Activated CD8-positive, alpha-beta memory T cell treated with anti-CD3 and anti-CD28 coated beads, Interleukin-2, amount 50 U/mL, for 24 hours (primary cell): Measurements from ENCODE around the gene ZNF581.

Experiments used
- DNase-seq: peaks from one replicate; pipeline ENCODE4 v3.0.0-alpha.2; 2020; ENCODE audit errors: extremely low read depth

ZNF581 gene

DNA sequence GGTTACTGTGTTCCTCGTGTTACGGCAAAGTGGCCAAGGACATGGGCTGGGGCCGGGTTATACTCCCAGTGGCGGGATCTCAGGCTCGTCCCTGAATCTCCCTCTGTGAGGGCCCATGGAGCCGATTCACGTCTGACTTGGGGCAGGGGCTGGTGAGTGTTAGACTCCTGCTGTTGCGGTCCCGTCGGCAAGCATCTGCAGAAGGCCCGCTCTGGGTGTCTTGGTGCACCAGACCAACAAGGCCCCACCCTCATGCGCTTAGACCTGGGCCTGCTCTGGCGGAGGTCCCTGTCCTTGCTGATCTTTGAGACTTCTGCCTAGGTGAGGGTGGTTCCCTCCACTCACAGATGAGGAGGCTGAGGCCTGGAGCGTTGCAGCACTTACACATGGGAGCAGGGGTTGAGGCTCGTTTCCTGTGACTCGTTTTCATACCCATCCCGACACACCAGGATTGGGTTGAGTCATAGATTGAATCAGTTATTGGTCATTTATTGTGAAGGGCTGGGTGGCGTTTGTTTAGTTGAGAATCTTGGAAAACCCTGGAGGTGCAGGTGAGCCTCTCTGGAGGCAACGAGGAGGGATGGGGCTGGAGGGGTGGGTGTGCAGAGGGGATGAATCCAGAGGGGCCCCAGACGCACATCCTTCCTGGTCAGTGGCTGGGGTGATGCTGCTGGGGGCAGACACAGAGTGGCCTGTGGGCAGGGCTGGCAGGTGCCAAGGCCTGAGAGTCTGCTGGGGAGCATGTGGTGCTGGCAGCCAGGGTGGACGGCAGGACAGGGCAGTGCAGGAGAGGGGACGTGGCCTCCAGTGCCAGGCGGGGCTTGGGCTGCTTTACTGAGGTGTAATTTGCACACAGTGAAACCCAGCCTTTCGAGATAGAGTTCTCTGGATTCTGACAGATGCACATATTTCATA lies 36.2 kb downstream of the ZNF581 start:
- no peak for DNase-seq

DNA sequence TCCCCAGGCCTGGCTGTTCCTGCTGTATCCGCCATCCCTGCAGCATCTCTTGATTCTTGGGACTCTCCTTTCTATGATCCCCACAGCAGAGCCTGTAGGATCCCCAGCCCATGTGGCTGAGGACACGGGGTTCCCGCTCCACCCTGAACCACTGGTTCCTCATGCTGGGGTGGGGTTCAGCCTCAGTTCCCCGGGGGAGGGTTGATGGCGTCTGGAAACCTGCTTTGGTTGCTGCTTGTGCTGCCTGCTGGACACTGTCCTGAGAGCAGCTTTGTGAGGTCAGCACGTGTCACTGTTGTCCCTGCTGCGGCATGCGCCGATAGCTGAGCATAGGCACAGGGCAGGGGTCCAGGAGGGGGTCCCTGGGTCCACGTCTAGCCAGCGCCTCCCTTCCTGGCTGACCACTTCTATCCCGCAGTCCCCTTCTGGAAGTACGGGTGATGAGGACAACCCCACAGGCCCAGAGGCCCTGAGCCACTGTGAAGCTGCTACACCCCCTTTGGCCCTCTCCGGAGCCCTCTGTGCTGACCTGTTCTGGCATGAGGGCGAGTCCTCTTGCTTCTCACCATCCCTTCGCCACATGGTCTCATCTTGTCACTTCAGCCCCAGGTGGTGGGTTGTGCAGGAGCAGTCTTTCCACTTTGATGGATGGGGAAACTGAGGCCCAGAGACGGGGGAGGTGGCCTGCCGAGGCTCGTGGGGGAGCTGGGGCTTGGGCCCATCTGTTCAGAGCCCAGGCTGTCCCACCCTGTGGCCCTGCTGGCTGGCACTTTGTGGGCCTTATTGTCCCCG lies 37.1 kb downstream of the ZNF581 start:
- DNase-seq: no peak

DNA sequence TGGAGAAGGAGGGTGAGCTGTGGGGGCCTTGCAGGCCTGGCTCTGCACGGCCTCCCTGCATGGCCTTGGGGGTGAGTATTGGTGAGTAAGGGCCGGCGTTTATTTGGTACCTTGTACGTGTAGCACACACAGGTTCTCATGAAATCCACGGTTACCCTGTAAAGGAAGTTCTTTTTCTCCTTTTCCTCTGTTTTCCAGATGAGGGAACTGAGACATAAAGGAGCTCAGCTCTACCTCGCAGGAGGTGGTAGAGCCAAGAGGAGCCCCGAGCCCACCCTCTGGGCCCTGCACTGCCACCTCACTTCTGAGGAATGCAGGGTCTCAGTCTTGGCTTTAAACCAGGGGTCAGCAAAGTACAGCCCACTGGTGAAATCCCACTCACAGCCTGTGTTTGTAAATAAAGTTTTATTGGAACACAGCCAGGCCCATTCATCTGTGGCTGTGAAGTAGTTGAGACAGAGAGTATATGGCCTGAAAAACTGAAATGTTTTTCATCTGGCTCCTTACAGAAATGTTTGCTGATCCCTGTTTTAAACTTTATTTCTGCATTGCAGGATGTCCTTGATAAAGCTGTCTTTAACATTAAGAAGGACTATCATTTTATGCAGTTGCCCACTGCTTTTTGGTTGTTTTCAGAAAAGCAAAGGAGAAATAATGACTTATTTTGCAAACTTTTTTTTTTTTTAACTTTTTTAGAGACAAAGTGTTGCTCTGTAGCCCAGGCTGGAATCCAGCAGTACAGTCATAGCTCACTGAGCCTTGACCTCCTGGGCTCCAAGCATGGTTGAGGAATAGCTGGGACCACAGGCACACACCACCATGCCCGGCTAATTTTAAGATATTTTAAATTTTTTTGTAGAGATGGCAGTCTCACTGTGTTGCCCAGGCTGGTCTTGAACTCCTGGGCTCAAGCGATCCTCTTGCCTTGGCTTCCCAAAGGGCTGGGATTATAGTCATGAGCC lies 38.0 kb downstream of the ZNF581 start:
- no peak for DNase-seq

- DNase-seq: no peak
Observed at GRCh38 chr19:55683449-55684261, 40.2 kb downstream of the ZNF581 start.

DNA sequence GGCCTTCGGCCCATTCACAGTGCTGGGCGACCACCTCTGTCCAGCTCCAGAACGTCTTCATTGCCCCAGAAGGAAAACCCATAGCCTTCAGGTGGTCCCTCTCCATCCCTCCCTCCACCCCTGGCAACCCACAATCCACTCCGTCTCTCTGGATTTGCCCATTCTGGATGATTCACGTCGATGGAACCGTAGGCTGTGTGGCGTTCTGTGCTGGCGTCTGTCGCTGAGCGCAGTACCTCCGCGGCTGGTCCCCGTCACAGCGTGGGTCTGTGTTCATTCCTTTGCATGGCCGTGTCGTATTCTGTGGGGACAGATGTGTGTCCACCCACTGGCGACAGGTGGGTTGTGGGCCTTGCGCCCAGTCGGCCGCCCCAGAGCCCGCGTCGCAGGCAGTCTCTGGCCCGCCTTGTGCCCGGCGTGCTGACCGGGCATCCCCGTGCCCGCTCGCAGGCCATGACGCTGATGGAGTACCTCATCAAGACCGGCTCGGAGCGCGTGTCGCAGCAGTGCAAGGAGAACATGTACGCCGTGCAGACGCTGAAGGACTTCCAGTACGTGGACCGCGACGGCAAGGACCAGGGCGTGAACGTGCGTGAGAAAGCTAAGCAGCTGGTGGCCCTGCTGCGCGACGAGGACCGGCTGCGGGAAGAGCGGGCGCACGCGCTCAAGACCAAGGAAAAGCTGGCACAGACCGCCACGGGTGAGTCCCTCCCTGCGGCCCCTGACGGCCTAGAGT lies 41.7 kb downstream of the ZNF581 start:
- DNase-seq: no peak

DNA sequence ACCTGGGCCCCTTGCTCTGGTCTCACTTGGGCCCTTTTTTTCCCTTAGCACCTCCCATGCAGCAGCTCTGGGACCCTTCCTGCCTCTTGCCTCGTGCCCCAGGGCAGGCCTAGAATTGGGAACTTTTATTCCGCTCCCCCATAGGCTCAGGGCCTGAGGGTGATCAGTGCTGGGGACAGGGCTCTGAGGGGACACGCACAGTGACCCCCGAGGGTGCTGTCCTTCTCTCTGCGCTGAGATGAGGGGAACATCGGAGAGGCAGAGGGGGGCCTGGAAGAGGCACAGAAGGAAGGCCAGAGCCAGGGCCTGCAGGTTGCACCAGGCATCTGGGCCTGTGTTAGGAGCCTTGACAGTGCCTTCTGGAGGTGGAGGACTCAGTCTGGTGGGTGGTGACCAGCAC lies 42.3 kb downstream of the ZNF581 start:
- no peak for DNase-seq

- no peak for DNase-seq
Observed at GRCh38 chr19:55686311-55687050, 43.0 kb downstream of the ZNF581 start.

GRCh38 chr19:55687281-55688201 lies 44.1 kb downstream of the ZNF581 start:
- no peak for DNase-seq

DNA sequence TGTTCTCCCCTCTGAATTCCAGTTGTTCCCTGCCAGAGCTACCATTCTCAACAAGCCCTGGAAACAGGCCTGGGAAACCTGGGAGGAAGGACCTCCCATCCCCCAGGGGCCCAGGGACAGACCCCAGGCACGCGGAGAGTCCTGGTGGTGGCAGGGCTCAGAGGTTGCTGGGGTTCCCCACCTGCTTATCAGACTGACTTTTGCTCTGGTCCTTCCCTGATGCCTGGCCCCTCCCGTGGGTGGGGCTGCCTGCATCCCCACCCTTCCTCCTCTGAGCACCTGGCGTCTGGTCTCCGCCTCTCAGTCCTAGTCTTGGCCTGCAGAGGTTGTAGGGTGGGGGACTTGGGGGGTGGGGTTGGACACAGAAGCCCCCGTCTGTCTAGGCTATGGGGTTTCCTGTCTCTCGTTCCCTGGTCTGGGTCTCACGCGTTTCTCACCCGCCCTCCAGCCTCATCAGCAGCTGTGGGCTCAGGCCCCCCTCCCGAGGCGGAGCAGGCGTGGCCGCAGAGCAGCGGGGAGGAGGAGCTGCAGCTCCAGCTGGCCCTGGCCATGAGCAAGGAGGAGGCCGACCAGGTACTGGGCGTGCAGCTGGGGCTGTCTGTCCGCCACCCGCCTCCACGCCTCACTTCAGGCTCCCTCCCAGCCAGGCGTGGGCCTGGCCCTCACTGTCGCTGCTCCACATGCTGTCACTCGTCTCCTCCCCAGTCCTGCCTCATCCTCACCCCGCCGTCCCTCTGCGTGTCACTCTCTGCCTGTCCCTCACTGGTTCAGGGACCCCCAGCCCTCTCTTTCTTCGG lies 45.2 kb downstream of the ZNF581 start:
- DNase-seq: no peak

DNA sequence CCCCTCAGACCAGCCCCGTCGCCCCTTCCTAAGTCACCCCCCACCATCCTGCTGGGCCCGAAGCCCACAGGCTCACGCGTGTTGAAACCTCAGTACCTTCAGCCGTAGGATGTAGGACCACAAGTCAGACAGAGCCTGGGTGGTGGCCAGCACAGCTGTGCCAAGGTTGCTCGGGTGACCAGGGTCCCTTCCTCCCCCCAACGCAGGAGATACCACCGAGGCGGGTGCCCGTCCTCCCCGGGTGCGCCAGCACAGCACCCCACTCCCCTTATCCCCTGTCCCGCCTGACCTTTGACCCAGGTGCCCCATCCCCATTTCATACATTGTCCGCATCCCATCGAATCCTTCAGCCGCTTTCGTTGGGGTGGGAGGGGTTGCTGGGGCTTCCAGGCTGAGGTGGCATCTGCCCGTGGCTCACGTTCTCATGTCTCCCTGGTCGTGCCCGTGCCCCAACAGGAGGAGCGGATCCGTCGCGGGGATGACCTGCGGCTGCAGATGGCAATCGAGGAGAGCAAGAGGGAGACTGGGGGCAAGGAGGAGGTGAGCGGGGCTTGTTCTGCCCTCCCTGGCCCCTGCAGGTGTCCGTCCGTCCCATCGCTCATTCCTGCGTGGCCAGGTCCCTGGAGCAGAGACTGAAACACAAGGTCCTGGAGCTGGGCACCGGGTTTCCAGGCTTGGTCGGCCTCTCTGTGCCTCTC lies 46.1 kb downstream of the ZNF581 start:
- no peak for DNase-seq

DNA sequence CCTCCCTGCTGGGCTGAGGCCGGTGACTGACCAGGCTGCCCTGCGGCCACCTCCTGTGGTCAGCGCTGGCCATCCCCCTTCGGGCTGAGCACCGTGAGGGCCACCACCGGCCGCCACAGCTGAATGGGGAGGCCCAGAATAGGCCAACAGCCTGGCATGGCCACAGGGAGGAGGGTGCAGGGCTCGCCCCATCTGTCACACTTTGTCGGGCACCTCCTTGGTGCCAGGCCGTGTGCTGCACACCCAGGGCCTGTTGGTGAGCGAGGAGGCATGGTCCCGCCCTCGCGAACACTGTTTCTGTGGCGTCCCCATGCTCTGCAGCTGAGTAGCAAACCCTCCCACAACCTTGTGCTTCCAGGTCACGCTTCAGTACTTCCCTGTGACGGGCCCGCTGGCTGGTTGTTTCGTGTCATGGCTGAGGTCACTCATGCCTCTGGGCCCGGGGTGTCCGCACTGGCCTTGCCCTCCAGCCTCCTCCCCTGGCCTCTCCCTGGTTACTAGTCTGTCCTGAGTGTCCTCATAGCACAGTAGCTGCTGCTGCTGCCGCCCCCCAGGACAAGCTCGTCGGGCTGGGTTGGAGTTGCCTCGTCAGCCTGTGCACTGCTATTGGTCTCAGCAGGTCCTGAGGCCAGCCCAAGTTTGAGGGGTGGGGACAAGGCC lies 46.8 kb downstream of the ZNF581 start:
- DNase-seq: no peak

DNA sequence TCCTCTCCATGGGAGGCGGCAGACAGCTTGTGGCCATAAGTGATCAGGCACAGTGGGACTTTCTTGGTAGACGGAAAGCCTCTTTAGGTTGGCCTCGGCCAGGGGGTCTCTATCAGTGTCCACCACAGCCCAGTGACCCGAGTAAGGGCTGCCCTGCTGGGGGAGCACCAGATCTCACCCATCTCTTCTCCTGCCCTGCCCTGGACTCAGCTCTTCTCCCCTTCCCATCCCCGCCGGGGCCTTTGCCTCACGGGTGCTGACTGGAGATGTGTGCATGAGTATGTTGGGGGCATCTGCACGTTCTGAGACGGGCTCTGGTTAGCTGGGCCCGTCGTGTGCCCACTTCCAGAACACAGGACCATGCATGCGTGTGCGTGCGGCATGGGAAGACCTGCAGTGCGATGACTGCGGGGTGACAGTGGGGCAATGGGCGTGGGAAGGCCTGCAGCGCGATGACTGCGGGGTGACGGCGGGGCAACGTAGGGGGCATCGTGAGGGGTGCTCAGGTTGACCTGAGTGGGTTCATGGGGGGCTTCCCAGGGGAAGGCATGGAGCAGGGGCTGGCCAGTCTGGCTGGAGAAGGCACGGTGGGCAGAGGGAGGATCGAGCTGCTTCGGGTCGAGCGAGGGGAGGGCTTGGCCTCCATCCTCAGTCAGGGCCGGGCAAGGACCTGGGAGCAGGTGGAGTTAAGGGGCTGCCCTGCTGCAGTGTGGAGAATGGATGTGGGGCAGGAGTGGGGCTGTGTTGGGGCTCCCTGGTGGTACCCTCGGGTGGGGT lies 47.5 kb downstream of the ZNF581 start:
- DNase-seq: no peak

GRCh38 chr19:55691561-55692481 lies 48.4 kb downstream of the ZNF581 start:
- DNase-seq: no peak

DNA sequence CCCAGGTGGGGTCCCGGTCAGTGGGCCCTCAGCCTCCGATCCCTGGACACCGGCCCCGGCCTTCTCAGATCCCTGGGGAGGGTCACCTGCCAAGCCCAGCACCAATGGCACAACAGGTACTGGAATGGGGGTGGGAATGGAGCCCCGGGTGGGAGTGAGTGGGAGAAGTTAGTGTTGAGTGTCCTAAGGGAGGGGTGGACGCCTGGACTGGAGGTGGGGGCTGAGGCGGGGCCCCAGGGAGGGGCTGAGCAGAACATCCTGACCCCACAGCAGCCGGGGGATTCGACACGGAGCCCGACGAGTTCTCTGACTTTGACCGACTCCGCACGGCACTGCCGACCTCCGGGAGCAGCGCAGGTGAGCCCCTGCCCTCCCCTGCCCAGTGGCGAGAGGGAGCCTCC lies 49.2 kb downstream of the ZNF581 start:
- DNase-seq: no peak
